ENCODE results near the gene CASP3.

The CASP3 gene

DNA sequence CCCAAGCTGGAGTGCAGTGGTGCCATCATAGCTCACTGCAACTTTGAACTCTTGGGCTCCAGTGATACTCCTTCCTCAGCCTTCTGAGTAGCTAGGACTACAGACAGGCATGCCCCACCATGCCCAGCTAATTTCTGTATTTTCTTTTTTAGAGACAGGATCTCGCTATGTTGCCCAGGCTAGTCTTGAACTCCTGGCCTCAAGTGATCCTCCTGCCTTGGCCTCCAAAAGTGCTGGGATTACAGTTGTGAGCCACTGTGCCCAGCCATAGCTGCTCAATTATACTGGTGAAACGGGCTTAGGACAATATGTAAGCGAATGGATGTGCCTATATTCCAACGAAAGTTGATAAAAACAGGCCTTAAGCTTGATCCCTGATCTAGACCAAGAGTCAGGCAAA lies 13.1 kb downstream of the CASP3 start:
- Histone ChIP-seq H3K18ac (ENCODE audit: low read depth in 1 of 2, low read length in 2 of 2) (no peak overlapping the region), H3K4me2 (ENCODE audit: low read length, poor library complexity, severe bottlenecking) (no peak overlapping the region), H3K14ac (ENCODE audit: low read length in 2 of 2) (no peak overlapping the region), H4K8ac (ENCODE audit: low read length) (no peak overlapping the region), H3K4me3 (ENCODE audit: insufficient read depth in 1 of 2, low read depth in 1 of 2, low read length in 2 of 2) (no peak overlapping the region), H3K4ac (ENCODE audit: low read depth in 1 of 2, low read length in 2 of 2) (no peak overlapping the region), H3K23ac (ENCODE audit: low read length in 2 of 2) (no peak overlapping the region), H3K9ac (ENCODE audit: low read length) (no peak overlapping the region), H4K91ac (ENCODE audit: low read length) (no peak overlapping the region), H2BK15ac (ENCODE audit: low read depth, poor library complexity, severe bottlenecking) (no peak overlapping the region), H2BK5ac (ENCODE audit: low read depth, low read length, poor library complexity, severe bottlenecking) (no peak overlapping the region), H3K27me3 (ENCODE audit: control insufficient read depth in 1 of 2, insufficient read depth in 1 of 2, low read length in 2 of 2) (no peaks in the 10 kb centered on the region), H3K36me3 (ENCODE audit: control insufficient read depth in 1 of 2, insufficient read depth in 2 of 2, low read depth in 1 of 2, low read length in 2 of 2) (peaks cover 23 to 88% of the 10 kb centered on the region in 2 experiments), H2AFZ (ENCODE audit: low read depth, low read length) (no peak overlapping the region), H3K79me1 (replicated peaks; ENCODE audit: low read length, poor library complexity, severe bottlenecking) (peaks cover 9% of the 10 kb centered on the region), H3K4me1 (ENCODE audit: control insufficient read depth, insufficient read depth, low read depth, low read length) (peaks cover 2% of the 10 kb centered on the region), H3K27ac (ENCODE audit: low read length, poor library complexity, severe bottlenecking) (peak overlapping the region; percentile 13), H2AK5ac (ENCODE audit: low read length, severe bottlenecking) (no peak overlapping the region), H2BK12ac (ENCODE audit: low read length in 2 of 2) (no peak overlapping the region), H3K9me3 (ENCODE audit: control insufficient read depth, low read length) (no peaks in the 10 kb centered on the region), H2BK120ac (ENCODE audit: low read depth, low read length) (no peak overlapping the region)
- no peak for DNase-seq
- 98% methylated on average over 4 of the region's 4 CpGs for WGBS

DNA sequence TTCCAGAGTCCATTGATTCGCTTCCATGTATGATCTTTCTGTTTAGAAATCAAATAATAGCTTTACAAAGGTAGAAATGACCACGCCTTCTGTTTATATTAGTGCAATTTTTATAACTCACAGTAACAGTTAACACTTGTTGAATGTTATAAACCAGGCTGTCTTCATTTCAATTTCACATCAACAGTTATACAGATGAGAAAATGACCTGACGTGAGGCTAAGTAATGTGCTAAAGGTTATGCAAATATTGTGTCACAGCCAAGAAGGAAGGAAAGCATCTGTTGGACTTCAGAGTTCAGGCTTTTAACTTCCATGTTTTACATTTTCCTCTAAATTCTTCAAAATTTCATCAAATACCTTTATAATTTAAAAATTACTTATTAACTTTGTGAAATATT lies 13.9 kb downstream of the CASP3 start:
- Histone ChIP-seq H4K91ac (ENCODE audit: low read length) (no peak overlapping the region), H3K14ac (ENCODE audit: low read length in 2 of 2) (no peak overlapping the region), H3K4me1 (ENCODE audit: control insufficient read depth, insufficient read depth, low read depth, low read length) (peaks cover 2% of the 10 kb centered on the region), H2AFZ (ENCODE audit: low read depth, low read length) (no peak overlapping the region), H3K9me3 (ENCODE audit: control insufficient read depth, low read length) (no peaks in the 10 kb centered on the region), H3K27me3 (ENCODE audit: control insufficient read depth in 1 of 2, insufficient read depth in 1 of 2, low read length in 2 of 2) (no peaks in the 10 kb centered on the region), H2BK12ac (ENCODE audit: low read length in 2 of 2) (no peak overlapping the region), H2BK15ac (ENCODE audit: low read depth, poor library complexity, severe bottlenecking) (no peak overlapping the region), H3K36me3 (ENCODE audit: control insufficient read depth in 1 of 2, insufficient read depth in 2 of 2, low read depth in 1 of 2, low read length in 2 of 2) (peaks cover 30 to 89% of the 10 kb centered on the region in 2 experiments), H2AK5ac (ENCODE audit: low read length, severe bottlenecking) (no peak overlapping the region), H3K4ac (ENCODE audit: low read depth in 1 of 2, low read length in 2 of 2) (no peak overlapping the region), H2BK5ac (ENCODE audit: low read depth, low read length, poor library complexity, severe bottlenecking) (no peak overlapping the region), H3K4me3 (ENCODE audit: insufficient read depth in 1 of 2, low read depth in 1 of 2, low read length in 2 of 2) (no peak overlapping the region), H3K4me2 (ENCODE audit: low read length, poor library complexity, severe bottlenecking) (no peak overlapping the region), H3K18ac (ENCODE audit: low read depth in 1 of 2, low read length in 2 of 2) (no peak overlapping the region), H3K9ac (ENCODE audit: low read length) (no peak overlapping the region), H3K27ac (ENCODE audit: low read length, poor library complexity, severe bottlenecking) (no peak overlapping the region), H4K8ac (ENCODE audit: low read length) (no peak overlapping the region), H3K23ac (ENCODE audit: low read length in 2 of 2) (no peak overlapping the region), H2BK120ac (ENCODE audit: low read depth, low read length) (no peak overlapping the region), H3K79me1 (replicated peaks; ENCODE audit: low read length, poor library complexity, severe bottlenecking) (peaks cover 9% of the 10 kb centered on the region)
- WGBS: no CpG with 5 or more reads among the region's 3 CpGs
- no peak for DNase-seq

DNA sequence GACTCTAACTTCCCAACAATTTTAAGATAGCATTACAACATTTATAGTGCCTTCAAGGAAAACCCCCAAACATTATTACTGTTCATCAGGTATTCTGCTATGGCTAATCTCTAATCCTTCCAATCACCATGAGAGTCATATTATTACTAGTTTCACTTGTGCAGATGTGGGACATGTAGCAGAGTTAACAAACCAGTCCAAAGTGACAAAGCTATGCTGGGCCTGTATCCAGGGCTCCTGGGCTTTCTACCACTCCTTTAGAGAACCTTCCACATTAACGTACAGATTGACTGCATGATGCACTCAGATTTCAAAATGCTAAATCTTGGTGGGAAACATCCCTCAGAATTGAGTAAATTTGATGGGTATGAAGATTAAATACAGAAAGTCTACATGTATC lies 16.4 kb downstream of the CASP3 start:
- Histone ChIP-seq H2BK12ac (ENCODE audit: low read length in 2 of 2) (no peak overlapping the region), H4K91ac (ENCODE audit: low read length) (no peak overlapping the region)
- 100% methylated on average over 1 of the region's 1 CpG for WGBS

DNA sequence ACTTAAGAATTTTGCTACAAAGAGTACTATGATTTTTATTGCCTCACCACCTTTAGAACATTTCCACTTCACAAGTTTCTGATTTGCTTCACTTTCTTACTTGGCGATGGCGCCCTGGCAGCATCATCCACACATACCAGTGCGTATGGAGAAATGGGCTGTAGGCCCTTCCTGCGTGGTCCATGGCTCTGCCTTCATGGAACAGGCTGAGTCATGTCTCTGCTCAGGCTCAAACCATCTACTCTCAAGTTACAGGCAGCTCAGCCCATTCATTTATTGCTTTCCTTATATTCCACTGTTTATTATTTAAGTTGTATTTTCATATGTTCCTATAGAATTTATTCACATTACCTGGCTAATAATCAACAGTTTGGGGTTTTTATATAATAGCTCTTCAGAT lies 21.1 kb downstream of the CASP3 start:
- H2BK12ac ChIP-seq (ENCODE audit: low read length in 2 of 2): no peak overlapping the region
- H3K18ac ChIP-seq (ENCODE audit: low read depth in 1 of 2, low read length in 2 of 2): no peak overlapping the region
- H2BK5ac ChIP-seq (ENCODE audit: low read depth, low read length, poor library complexity, severe bottlenecking): peak overlapping the region; percentile 9
- H3K27ac ChIP-seq (ENCODE audit: low read length, poor library complexity, severe bottlenecking): peak overlapping the region; percentile 18
- H3K27me3 ChIP-seq (ENCODE audit: control insufficient read depth in 1 of 2, insufficient read depth in 1 of 2, low read length in 2 of 2): no peaks in the 10 kb centered on the region
- H3K9ac ChIP-seq (ENCODE audit: low read length): no peak overlapping the region
- peak overlapping the region; percentile 69 for H2AK5ac ChIP-seq (ENCODE audit: low read length, severe bottlenecking)
- peaks cover 32 to 75% of the 10 kb centered on the region in 2 experiments for H3K36me3 ChIP-seq (ENCODE audit: control insufficient read depth in 1 of 2, insufficient read depth in 2 of 2, low read depth in 1 of 2, low read length in 2 of 2)
- H3K14ac ChIP-seq (ENCODE audit: low read length in 2 of 2): no peak overlapping the region
- no peak overlapping the region for H3K4me2 ChIP-seq (ENCODE audit: low read length, poor library complexity, severe bottlenecking)
- H3K23ac ChIP-seq (ENCODE audit: low read length in 2 of 2): no peak overlapping the region
- H4K8ac ChIP-seq (ENCODE audit: low read length): no peak overlapping the region
- no peak overlapping the region for H2BK120ac ChIP-seq (ENCODE audit: low read depth, low read length)
- no peaks in the 10 kb centered on the region for H3K9me3 ChIP-seq (ENCODE audit: control insufficient read depth, low read length)
- no peaks in the 10 kb centered on the region for H3K4me1 ChIP-seq (ENCODE audit: control insufficient read depth, insufficient read depth, low read depth, low read length)
- 84% methylated on average over 4 of the region's 4 CpGs for WGBS
- H3K4me3 ChIP-seq (ENCODE audit: insufficient read depth in 1 of 2, low read depth in 1 of 2, low read length in 2 of 2): no peak overlapping the region
- DNase-seq: no peak
- H2BK15ac ChIP-seq (ENCODE audit: low read depth, poor library complexity, severe bottlenecking): no peak overlapping the region
- H3K79me1 ChIP-seq (replicated peaks; ENCODE audit: low read length, poor library complexity, severe bottlenecking): peaks cover 5% of the 10 kb centered on the region
- no peak overlapping the region for H3K4ac ChIP-seq (ENCODE audit: low read depth in 1 of 2, low read length in 2 of 2)
- H4K91ac ChIP-seq (ENCODE audit: low read length): no peak overlapping the region
- no peak overlapping the region for H2AFZ ChIP-seq (ENCODE audit: low read depth, low read length)

More for the DNA sequence above, 16.4 kb downstream of the CASP3 start:
- DNase-seq: no peak
- peaks cover 10% of the 10 kb centered on the region for H3K79me1 ChIP-seq (replicated peaks; ENCODE audit: low read length, poor library complexity, severe bottlenecking)
- peaks cover 39 to 98% of the 10 kb centered on the region in 2 experiments for H3K36me3 ChIP-seq (ENCODE audit: control insufficient read depth in 1 of 2, insufficient read depth in 2 of 2, low read depth in 1 of 2, low read length in 2 of 2)
- no peak overlapping the region for H3K4ac ChIP-seq (ENCODE audit: low read depth in 1 of 2, low read length in 2 of 2)
- H3K27me3 ChIP-seq (ENCODE audit: control insufficient read depth in 1 of 2, insufficient read depth in 1 of 2, low read length in 2 of 2): no peaks in the 10 kb centered on the region
- H3K23ac ChIP-seq (ENCODE audit: low read length in 2 of 2): no peak overlapping the region
- H3K9ac ChIP-seq (ENCODE audit: low read length): no peak overlapping the region
- H2BK5ac ChIP-seq (ENCODE audit: low read depth, low read length, poor library complexity, severe bottlenecking): no peak overlapping the region
- H3K14ac ChIP-seq (ENCODE audit: low read length in 2 of 2): no peak overlapping the region
- H2BK15ac ChIP-seq (ENCODE audit: low read depth, poor library complexity, severe bottlenecking): no peak overlapping the region
- H2AK5ac ChIP-seq (ENCODE audit: low read length, severe bottlenecking): no peak overlapping the region
- peaks cover 2% of the 10 kb centered on the region for H3K4me1 ChIP-seq (ENCODE audit: control insufficient read depth, insufficient read depth, low read depth, low read length)
- no peak overlapping the region for H3K4me3 ChIP-seq (ENCODE audit: insufficient read depth in 1 of 2, low read depth in 1 of 2, low read length in 2 of 2)
- no peak overlapping the region for H3K18ac ChIP-seq (ENCODE audit: low read depth in 1 of 2, low read length in 2 of 2)
- no peak overlapping the region for H4K8ac ChIP-seq (ENCODE audit: low read length)
- no peak overlapping the region for H3K4me2 ChIP-seq (ENCODE audit: low read length, poor library complexity, severe bottlenecking)
- H2AFZ ChIP-seq (ENCODE audit: low read depth, low read length): no peak overlapping the region
- H3K27ac ChIP-seq (ENCODE audit: low read length, poor library complexity, severe bottlenecking): no peak overlapping the region
- no peak overlapping the region for H2BK120ac ChIP-seq (ENCODE audit: low read depth, low read length)
- no peaks in the 10 kb centered on the region for H3K9me3 ChIP-seq (ENCODE audit: control insufficient read depth, low read length)
